Neural cell (in vitro differentiated cells): Measurements from ENCODE around the gene CTSF. TPM values are rescaled to one million over a fixed set of nuclear protein-coding genes. Genes with fewer than 3 reads are reported as not detected.
"Not testable (repeated sequence)": the region's sequence is repeated elsewhere in the genome, so short reads cannot be mapped to it uniquely, and the experiment has no call there.

Source experiments
- H2AFZ ChIP-seq: fragments of 200-600, 300-800 bp; sonication (generic), shearing (Covaris generic); 2 replicates; pipeline ENCODE4 v1.6.0; 2014; ENCODE audit warnings: low read depth, mild to moderate bottlenecking, antibody characterized with exemption, low read length, moderate library complexity
- H3F3A ChIP-seq: fragments of 200-600 bp; shearing (Covaris generic); 2 replicates; pipeline ENCODE4 v1.6.1; 2016; ENCODE audit warnings: mild to moderate bottlenecking, moderate library complexity, mixed read lengths, antibody characterized with exemption, low read length; ENCODE audit not compliant: insufficient read depth, poor library complexity, severe bottlenecking
- H3K27ac ChIP-seq: fragments of 200-600, 300-800 bp; sonication (generic), shearing (Covaris generic); 2 replicates; pipeline ENCODE4 v1.5.1; 2014; ENCODE audit warnings: mild to moderate bottlenecking, low read length, moderate library complexity
- H3K27me3 ChIP-seq: fragments of 300-800, 200-600 bp; sonication (generic), shearing (Covaris generic); 2 replicates; pipeline ENCODE4 v1.6.0; 2014; ENCODE audit warnings: mild to moderate bottlenecking, low read depth, low read length, moderate library complexity; ENCODE audit not compliant: insufficient read depth
- H3K36me3 ChIP-seq: fragments of 300-800, 200-600 bp; sonication (generic), shearing (Covaris generic); 2 replicates; pipeline ENCODE4 v1.5.1; 2014; ENCODE audit warnings: mild to moderate bottlenecking, antibody characterized with exemption, low read length, moderate library complexity; ENCODE audit not compliant: insufficient read depth
- H3K4me2 ChIP-seq: fragments of 300-800, 200-600 bp; sonication (generic), shearing (Covaris generic); 2 replicates; pipeline ENCODE4 v1.6.0; 2014; ENCODE audit warnings: mild to moderate bottlenecking, low read length
- H3K4me3 ChIP-seq: fragments of 300-800, 200-600 bp; sonication (generic), shearing (Covaris generic); 2 replicates; pipeline ENCODE4 v1.5.1; 2014; ENCODE audit warnings: mild to moderate bottlenecking, low read length, moderate library complexity
- H3K79me2 ChIP-seq: fragments of 200-600 bp; shearing (Covaris generic); replicated peaks from 2 replicates; pipeline ENCODE4 v1.6.0; 2014; ENCODE audit warnings: mild to moderate bottlenecking, low read length, moderate library complexity; ENCODE audit not compliant: insufficient read depth
- H3K9ac ChIP-seq: fragments of 300-800, 200-600 bp; sonication (generic), shearing (Covaris generic); 2 replicates; pipeline ENCODE4 v1.6.1; 2016; ENCODE audit warnings: mild to moderate bottlenecking, low read length, mixed read lengths
- H3K9me2 ChIP-seq: fragments of 200-600 bp; shearing (Covaris generic); 2 replicates; pipeline ENCODE4 v1.6.1; 2016; ENCODE audit warnings: mild to moderate bottlenecking, low read length, mixed read lengths; ENCODE audit not compliant: insufficient read depth
- H3K9me3 ChIP-seq: fragments of 200-600, 300-800 bp; sonication (generic), shearing (Covaris generic); 2 replicates; pipeline ENCODE4 v1.6.1; 2016; ENCODE audit warnings: mild to moderate bottlenecking, mixed run types, low read length, moderate library complexity, mixed read lengths
- H4K20me1 ChIP-seq: fragments of 200-600 bp; shearing (Covaris generic); 2 replicates; pipeline ENCODE4 v1.6.1; 2016; ENCODE audit warnings: mild to moderate bottlenecking, mixed run types; ENCODE audit not compliant: insufficient read depth
- CTCF ChIP-seq: fragments of 450-650 bp; IDR thresholded peaks from 2 replicates; pipeline ENCODE4 v1.5.1; 2014; ENCODE audit warnings: antibody characterized with exemption, mild to moderate bottlenecking, moderate library complexity; ENCODE audit not compliant: poor library complexity, severe bottlenecking
- EP300 ChIP-seq: fragments of 450-650 bp; conservative IDR thresholded peaks from 2 replicates; pipeline ENCODE4 v1.6.1; 2014; ENCODE audit warnings: antibody characterized with exemption, mild to moderate bottlenecking, moderate library complexity; ENCODE audit not compliant: poor library complexity, severe bottlenecking
- EZH2 ChIP-seq: fragments of 200-600, 300-800 bp; shearing (Covaris generic), sonication (generic); IDR thresholded peaks from 2 replicates; pipeline ENCODE4 v1.6.1; 2014; ENCODE audit warnings: antibody characterized with exemption, low read length, borderline replicate concordance, mild to moderate bottlenecking; ENCODE audit not compliant: insufficient read depth, poor library complexity, severe bottlenecking
- MXI1 ChIP-seq: fragments of 450-650 bp; conservative IDR thresholded peaks from 2 replicates; pipeline ENCODE4 v1.6.1; 2014; ENCODE audit warnings: antibody characterized with exemption, mild to moderate bottlenecking; ENCODE audit not compliant: poor library complexity, severe bottlenecking
- POLR2AphosphoS5 ChIP-seq: IDR thresholded peaks from 2 replicates; pipeline ENCODE4 v1.6.1; 2012
- RAD21 ChIP-seq: fragments of 450-650 bp; conservative IDR thresholded peaks from 2 replicates; pipeline ENCODE4 v1.6.1; 2014; ENCODE audit warnings: antibody characterized with exemption, mild to moderate bottlenecking, moderate library complexity
- REST ChIP-seq: IDR thresholded peaks from 2 replicates; pipeline ENCODE4 v1.6.1; 2012; ENCODE audit warnings: borderline replicate concordance
- SMC3 ChIP-seq: fragments of 450-650 bp; conservative IDR thresholded peaks from 2 replicates; pipeline ENCODE4 v1.6.1; 2014; ENCODE audit warnings: antibody characterized with exemption, mild to moderate bottlenecking, moderate library complexity; ENCODE audit not compliant: poor library complexity
- TAF1 ChIP-seq: IDR thresholded peaks from 2 replicates; pipeline ENCODE4 v1.6.1; 2012; ENCODE audit warnings: low read depth
- polyA plus RNA-seq: library from polyadenylated mRNA; depleted of rRNA; stranded (reverse); fragments of >200 nt; gene quantifications from 2 replicates; pipeline ENCODE4 v1.2.3, GENCODE V29; 2014

The CTSF gene
- polyA plus RNA-seq, 1 donor from 2014 or later = 2.7 TPM

GRCh38 chr11:66541892-66542291 lies 26.5 kb downstream of the CTSF start:
- no peaks in the 10 kb centered on the region for H3K79me2 ChIP-seq
- no peak overlapping the region for H3K4me2 ChIP-seq
- no peaks in the 10 kb centered on the region for H3K27me3 ChIP-seq
- no peaks in the 10 kb centered on the region for H4K20me1 ChIP-seq
- no peak for TF ChIP-seq SMC3
- no peak for TF ChIP-seq RAD21
- TF ChIP-seq POLR2AphosphoS5 = no peak
- no peak for TF ChIP-seq EP300
- no peak for TF ChIP-seq REST
- no peak for TF ChIP-seq EZH2
- no peak for TF ChIP-seq CTCF
- no peak for TF ChIP-seq TAF1
- TF ChIP-seq MXI1 = no peak
- H3K36me3 ChIP-seq = no peaks in the 10 kb centered on the region
- H2AFZ ChIP-seq = no peak overlapping the region
- H3F3A ChIP-seq = no peaks in the 10 kb centered on the region
- H3K27ac ChIP-seq = no peak overlapping the region
- H3K9me3 ChIP-seq = no peaks in the 10 kb centered on the region
- no peaks in the 10 kb centered on the region for H3K9me2 ChIP-seq
- no peak overlapping the region for H3K9ac ChIP-seq
- H3K4me3 ChIP-seq = no peak overlapping the region

GRCh38 chr11:66540598-66540997 lies 27.8 kb downstream of the CTSF start:
- H4K20me1 ChIP-seq, H3F3A ChIP-seq, H3K9me3 ChIP-seq, H3K9ac ChIP-seq, H3K79me2 ChIP-seq, H3K36me3 ChIP-seq, H3K9me2 ChIP-seq, H3K4me3 ChIP-seq, H2AFZ ChIP-seq, H3K27ac ChIP-seq, H3K4me2 ChIP-seq, H3K27me3 ChIP-seq: not testable (repeated sequence)

- Histone ChIP-seq H3F3A (no peaks in the 10 kb centered on the region), H3K27me3 (no peaks in the 10 kb centered on the region), H2AFZ (no peak overlapping the region), H3K9ac (no peak overlapping the region), H3K4me3 (no peak overlapping the region), H3K4me2 (no peak overlapping the region), H3K9me3 (no peaks in the 10 kb centered on the region), H3K36me3 (no peaks in the 10 kb centered on the region), H3K27ac (no peak overlapping the region), H4K20me1 (no peaks in the 10 kb centered on the region), H3K9me2 (no peaks in the 10 kb centered on the region), H3K79me2 (no peaks in the 10 kb centered on the region)
- TF ChIP-seq POLR2AphosphoS5 (no peak), CTCF (no peak), SMC3 (no peak), RAD21 (no peak), EZH2 (no peak), MXI1 (no peak), EP300 (no peak), TAF1 (no peak), REST (no peak)
These were observed 28.6 kb downstream of the CTSF start for GRCh38 chr11:66539870-66540213.
